ENCODE measurements around the gene MS4A7. TPM values are rescaled to one million over a fixed set of nuclear protein-coding genes. Genes with fewer than 3 reads are reported as not detected.
A peak's percentile ranks its signal among the peaks of the same experiment; 100 is the strongest.

MS4A7 gene
- total RNA-seq, 1 donor from 2014 or later, result not detected

- no peak overlapping the region for H3K4me3 Mint-ChIP-seq (ENCODE audit: unreplicated experiment)
- no peaks in the 10 kb centered on the region for H3K9me3 Mint-ChIP-seq (ENCODE audit: low read depth)
- DNase-seq (ENCODE audit: low spot score), result no peak
- H3K27ac Mint-ChIP-seq (ENCODE audit: unreplicated experiment), result no peak overlapping the region
- no peaks in the 10 kb centered on the region for H3K36me3 Mint-ChIP-seq (ENCODE audit: low read depth)
- TF ChIP-seq CTCF (IDR thresholded peaks at IDR 0.05), result no peak
- H3K4me1 Mint-ChIP-seq (ENCODE audit: low read depth), result no peaks in the 10 kb centered on the region
- H3K27me3 Mint-ChIP-seq (ENCODE audit: low read depth), result peaks cover 17% of the 10 kb centered on the region
Measured at GRCh38 chr11:60339356-60339755, 39.0 kb upstream of the MS4A7 start.

- Mint-ChIP-seq H3K27ac (ENCODE audit: unreplicated experiment) (no peak overlapping the region), H3K4me3 (ENCODE audit: unreplicated experiment) (no peak overlapping the region), H3K36me3 (ENCODE audit: low read depth) (no peaks in the 10 kb centered on the region), H3K27me3 (ENCODE audit: low read depth) (peaks cover 19% of the 10 kb centered on the region), H3K4me1 (ENCODE audit: low read depth) (no peaks in the 10 kb centered on the region), H3K9me3 (ENCODE audit: low read depth) (no peaks in the 10 kb centered on the region)
- DNase-seq (ENCODE audit: low spot score), result no peak
- peak; percentile 79 for TF ChIP-seq CTCF (IDR thresholded peaks at IDR 0.05)
Measured at GRCh38 chr11:60343094-60343704, 35.1 kb upstream of the MS4A7 start.

GRCh38 chr11:60344146-60344545 lies 34.2 kb upstream of the MS4A7 start:
- no peaks in the 10 kb centered on the region for H3K4me1 Mint-ChIP-seq (ENCODE audit: low read depth)
- H3K9me3 Mint-ChIP-seq (ENCODE audit: low read depth), result no peaks in the 10 kb centered on the region

GRCh38 chr11:60345489-60345888 lies 32.8 kb upstream of the MS4A7 start:
- Mint-ChIP-seq H3K27ac (ENCODE audit: unreplicated experiment) (no peak overlapping the region), H3K27me3 (ENCODE audit: low read depth) (peaks cover 9% of the 10 kb centered on the region), H3K36me3 (ENCODE audit: low read depth) (no peaks in the 10 kb centered on the region), H3K4me1 (ENCODE audit: low read depth) (no peaks in the 10 kb centered on the region), H3K4me3 (ENCODE audit: unreplicated experiment) (no peak overlapping the region), H3K9me3 (ENCODE audit: low read depth) (no peaks in the 10 kb centered on the region)
- TF ChIP-seq CTCF (IDR thresholded peaks at IDR 0.05), result peak; percentile 66
- DNase-seq (ENCODE audit: low spot score), result no peak

More at GRCh38 chr11:60344146-60344545, 34.2 kb upstream of the MS4A7 start:
- no peak for DNase-seq (ENCODE audit: low spot score)
- Mint-ChIP-seq H3K36me3 (ENCODE audit: low read depth) (no peaks in the 10 kb centered on the region), H3K4me3 (ENCODE audit: unreplicated experiment) (no peak overlapping the region), H3K27me3 (ENCODE audit: low read depth) (peaks cover 15% of the 10 kb centered on the region), H3K27ac (ENCODE audit: unreplicated experiment) (no peak overlapping the region)
- no peak for TF ChIP-seq CTCF (IDR thresholded peaks at IDR 0.05)

- no peak for DNase-seq (ENCODE audit: low spot score)
- Mint-ChIP-seq H3K27ac (ENCODE audit: unreplicated experiment) (no peak overlapping the region), H3K4me1 (ENCODE audit: low read depth) (no peaks in the 10 kb centered on the region), H3K9me3 (ENCODE audit: low read depth) (no peaks in the 10 kb centered on the region), H3K27me3 (ENCODE audit: low read depth) (peaks cover 6% of the 10 kb centered on the region), H3K36me3 (ENCODE audit: low read depth) (no peaks in the 10 kb centered on the region), H3K4me3 (ENCODE audit: unreplicated experiment) (no peak overlapping the region)
- no peak for TF ChIP-seq CTCF (IDR thresholded peaks at IDR 0.05)
Measured at GRCh38 chr11:60347084-60347797, 31.1 kb upstream of the MS4A7 start.
